Fibroblast of pulmonary artery (primary cell): ENCODE measurements around the gene MUC4.
"Not testable (repeated sequence)": the region's sequence is repeated elsewhere in the genome, so short reads cannot be mapped to it uniquely, and the experiment has no call there.

ENCODE experiments used
- DNase-seq: peaks from one replicate; pipeline ENCODE4 v3.0.0-alpha.2; 2010; ENCODE audit warnings: low read depth
- H3K4me3 ChIP-seq: replicated peaks from 2 replicates; pipeline ENCODE4 v1.5.1; 2011; ENCODE audit warnings: low read depth, mild to moderate bottlenecking, control low read depth, low read length, moderate library complexity
- CTCF ChIP-seq: IDR thresholded peaks from 2 replicates; pipeline ENCODE4 v1.5.1; 2011; ENCODE audit warnings: mild to moderate bottlenecking, control low read depth, low read length, inconsistent platforms; ENCODE audit errors: missing control alignments

The MUC4 gene

DNA sequence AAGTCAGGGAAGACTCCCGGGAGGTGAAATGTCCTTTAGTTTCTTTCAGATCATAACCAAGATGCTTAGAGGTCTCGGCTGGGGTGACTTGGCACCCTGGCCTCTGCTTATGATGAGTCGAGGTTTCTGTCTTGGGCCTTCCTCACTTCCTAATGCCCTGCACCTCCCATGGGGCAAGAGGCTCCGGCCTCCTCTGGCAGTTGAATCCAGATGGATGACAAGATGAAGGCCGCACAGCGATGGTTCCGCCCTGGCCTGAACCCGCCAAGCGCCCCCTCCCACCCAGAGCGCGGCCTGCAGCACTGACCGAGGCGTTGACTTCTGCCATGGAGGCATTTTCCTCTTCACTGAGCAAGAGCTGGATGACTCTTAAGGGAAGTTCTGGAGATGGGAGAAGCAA lies 59.7 kb downstream of the MUC4 start:
- no peak for DNase-seq
- no peak overlapping the region for H3K4me3 ChIP-seq
- no peak for TF ChIP-seq CTCF

DNA sequence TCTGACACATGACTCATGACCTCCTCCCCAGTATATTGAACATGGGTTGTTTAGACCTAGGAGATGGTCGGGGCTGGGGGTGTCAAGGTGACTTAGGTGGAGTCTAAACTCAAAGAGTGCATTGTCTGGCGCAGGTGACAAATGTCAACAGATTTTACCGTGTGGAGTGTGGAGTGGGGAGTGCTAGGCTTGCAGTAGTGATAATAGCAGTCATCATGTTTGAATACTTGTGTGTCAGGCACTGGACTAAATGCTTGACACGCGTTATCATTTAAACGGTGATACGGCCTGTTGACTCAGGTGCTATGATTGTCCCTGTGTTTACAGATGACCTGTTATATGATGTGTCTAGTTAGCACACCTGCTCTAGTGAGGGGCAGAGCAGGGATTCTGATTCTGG lies 60.2 kb downstream of the MUC4 start:
- H3K4me3 ChIP-seq, result no peak overlapping the region
- no peak for TF ChIP-seq CTCF
- DNase-seq, result no peak

DNA sequence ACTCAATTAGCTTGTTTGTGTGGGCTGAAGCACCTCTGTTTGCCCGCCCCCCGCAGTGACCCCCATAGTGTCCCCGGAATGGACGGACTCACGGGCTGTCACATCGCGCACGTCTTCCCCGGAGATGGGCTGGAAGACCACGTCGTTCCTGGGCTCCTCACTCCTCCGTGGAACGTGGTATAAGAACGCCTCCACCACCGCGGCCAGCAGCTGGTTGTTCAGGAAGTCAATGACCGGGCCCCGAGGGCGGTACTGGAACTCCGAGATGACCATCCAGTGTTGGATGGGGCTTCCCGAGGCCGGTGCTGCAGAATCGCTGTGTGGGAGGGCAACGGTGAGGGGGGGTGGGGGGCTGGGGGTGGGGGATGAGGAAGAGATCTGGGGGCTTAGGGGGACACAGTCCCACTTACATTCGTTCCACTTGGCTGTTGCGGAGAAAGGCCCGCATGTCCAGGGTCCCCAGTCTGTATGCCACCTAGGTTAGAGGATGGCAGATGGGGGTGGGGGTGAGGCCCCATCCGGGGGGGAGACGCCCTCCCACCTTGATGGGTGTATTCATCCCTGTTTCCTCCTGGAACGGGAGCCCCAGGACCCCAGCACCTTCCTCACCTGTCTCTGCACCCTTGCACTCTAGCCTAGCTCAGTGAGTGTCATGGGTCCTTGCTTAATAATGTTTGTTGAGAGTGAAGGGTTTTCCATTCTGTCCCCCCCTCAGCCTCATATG lies 60.8 kb downstream of the MUC4 start:
- no peak for TF ChIP-seq CTCF
- no peak for DNase-seq
- H3K4me3 ChIP-seq, result no peak overlapping the region

DNA sequence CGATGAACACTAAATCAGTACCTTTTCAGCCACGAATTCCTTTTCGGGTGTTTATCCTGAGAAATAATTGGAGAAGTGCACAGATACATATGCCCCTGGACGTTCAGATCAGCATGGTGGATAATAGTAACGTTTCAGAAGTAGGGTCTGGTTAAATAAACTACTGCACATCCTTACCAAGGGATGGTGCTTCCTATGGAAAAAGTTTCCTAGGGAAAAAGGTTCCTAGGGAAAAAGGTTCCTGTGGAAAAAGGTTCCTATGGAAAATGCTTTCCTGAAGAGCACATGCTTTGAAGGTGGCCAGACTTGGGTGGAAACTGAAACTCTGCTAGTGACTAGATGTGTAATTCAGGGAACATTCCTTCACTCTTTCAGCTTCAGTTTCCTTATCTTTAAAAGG lies 62.6 kb downstream of the MUC4 start:
- not testable (repeated sequence) for H3K4me3 ChIP-seq, DNase-seq

DNA sequence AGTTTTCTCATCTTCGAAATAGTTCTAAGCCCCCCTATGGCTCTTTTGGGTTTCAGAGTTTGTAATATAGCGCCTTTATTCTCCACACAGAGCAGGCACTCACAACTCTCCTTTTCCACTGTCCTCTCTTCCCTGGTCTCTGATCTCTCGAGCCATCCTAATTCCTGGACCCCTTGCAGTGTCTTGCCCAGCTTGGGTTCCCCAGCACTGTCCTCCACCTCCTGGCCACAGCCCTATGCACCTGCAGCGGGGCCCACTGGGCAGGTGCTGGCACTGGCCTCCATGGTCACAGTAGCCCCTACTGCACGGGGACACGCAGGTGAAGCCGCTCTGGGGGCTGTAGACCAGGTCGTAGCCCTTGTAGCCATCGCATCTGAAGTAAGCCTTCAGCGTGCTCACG lies 63.1 kb downstream of the MUC4 start:
- H3K4me3 ChIP-seq, result no peak overlapping the region
- no peak for TF ChIP-seq CTCF
- DNase-seq, result no peak

DNA sequence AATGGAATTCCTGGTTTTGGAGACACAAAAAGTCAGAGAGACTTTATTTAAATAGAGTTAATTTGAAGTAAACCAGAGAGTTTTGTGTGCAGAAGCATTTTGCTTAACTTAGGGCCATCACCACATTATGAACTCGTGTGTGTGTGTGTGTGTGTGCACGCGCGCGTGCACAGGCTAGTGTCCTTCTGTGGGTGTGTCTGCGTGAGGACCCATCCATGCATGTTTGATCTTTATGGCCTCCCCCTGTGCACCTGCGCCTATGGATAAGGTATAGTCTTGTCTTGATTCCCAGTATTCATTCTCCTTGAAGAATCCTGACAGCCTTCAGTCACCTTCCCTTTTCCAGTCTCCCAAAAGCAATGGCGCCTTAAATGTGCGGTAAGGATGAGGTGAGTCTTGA lies 65.0 kb downstream of the MUC4 start:
- no peak overlapping the region for H3K4me3 ChIP-seq
- no peak for TF ChIP-seq CTCF
- DNase-seq, result no peak

DNA sequence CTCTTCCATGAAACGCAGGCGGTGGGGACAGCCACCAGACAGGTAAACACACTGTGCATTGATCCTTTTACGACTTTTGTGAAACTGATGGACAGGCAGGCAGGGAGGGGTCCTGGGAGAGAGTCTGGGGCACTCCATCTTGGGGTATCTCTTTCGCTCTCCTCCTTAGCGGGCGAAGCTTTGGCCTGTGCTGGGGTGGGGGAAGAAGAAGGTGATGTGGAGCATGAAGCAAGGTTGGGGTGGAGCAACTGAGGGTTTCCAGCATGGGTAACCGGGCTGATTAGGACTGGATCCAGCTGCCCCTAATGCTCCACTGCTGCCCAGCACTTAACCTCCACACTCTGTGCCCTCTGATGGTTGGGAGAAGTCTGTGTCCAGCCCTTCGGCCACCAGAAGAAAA lies 65.4 kb downstream of the MUC4 start:
- no peak for DNase-seq
- no peak for TF ChIP-seq CTCF
- H3K4me3 ChIP-seq, result no peak overlapping the region
